Adrenal gland (tissue), 12 donors: ENCODE measurements around the gene CUL9. TPM values are rescaled to one million over a fixed set of nuclear protein-coding genes. Genes with fewer than 3 reads are reported as not detected.

ENCODE experiments used
- DNase-seq, 7 donors: peaks; one replicate each; pipeline ENCODE4 v3.0.0-alpha.2; 2019 to 2020
- H3K27ac ChIP-seq, 5 donors: fragments of 200-600 bp; sonication (generic) in 4 of 5; 1 replicate in 3 of 5; 2 replicates in 2 of 5; pipeline versions ENCODE4 v1.5.1 to v1.8.0; 2016 to 2020; ENCODE audit warnings: mild to moderate bottlenecking in 1 of 5
- H3K27me3 ChIP-seq: fragments of 200-600 bp; 2 replicates; pipeline ENCODE4 v1.8.0; 2021
- H3K36me3 ChIP-seq, 2 donors: fragments of 200-600 bp; replicated peaks in 1 of 2; 1 replicate in 1 of 2; 2 replicates in 1 of 2; pipeline versions ENCODE4 v1.5.1 to v1.8.0; 2018 to 2022
- H3K4me1 ChIP-seq, 2 donors: fragments of 200-600 bp; replicated peaks in 1 of 2; 1 replicate in 1 of 2; 2 replicates in 1 of 2; pipeline versions ENCODE4 v1.5.1 to v1.8.0; 2018 to 2021
- H3K4me3 ChIP-seq, 4 donors: fragments of 200-600 bp; sonication (generic) in 3 of 4; one replicate each; pipeline ENCODE4 v1.5.1; 2016 to 2018
- H3K9me3 ChIP-seq, 3 donors: fragments of 200-600 bp; sonication (generic) in 1 of 3; replicated peaks in 1 of 3; 1 replicate in 2 of 3; 2 replicates in 1 of 3; pipeline versions ENCODE4 v1.5.1 to v1.8.0; 2016 to 2021
- CTCF ChIP-seq, 6 experiments: fragments of 450-650 bp in 4 of 6; fragments of 200-600 bp in 2 of 6; sonication (generic) in 1 of 6; IDR thresholded peaks; 1 replicate in 5 of 6; 2 replicates in 1 of 6; pipeline versions ENCODE4 v1.5.1 to v1.8.0; 2016 to 2021; ENCODE audit warnings: antibody characterized with exemption in 6 of 6, mild to moderate bottlenecking in 2 of 6, moderate library complexity in 1 of 6
- POLR2A ChIP-seq, 2 donors: fragments of 450-650 bp; IDR thresholded peaks; one replicate each; pipeline ENCODE4 v1.6.1; 2017; ENCODE audit warnings: antibody characterized with exemption in 2 of 2, mild to moderate bottlenecking in 2 of 2, moderate library complexity in 1 of 2
- WGBS, 4 donors: extraction: QIAGEN DNeasy Blood & Tissue Kit in 2 of 4; methylation state at CpG; one replicate each; pipeline versions ENCODE4 v1.1.5 to v1.1.7; 2013 to 2017; 5-methylcytosine and 5-hydroxymethylcytosine counted together
- intact Hi-C, 2 donors: fragments of 100-400 bp; cut with DNase I; formaldehyde crosslinking; loops; one replicate each; pipeline versions ENCODE4 v1.14.1 to v1.15.0; 2022 to 2023
- polyA plus RNA-seq, 3 donors: library from polyadenylated mRNA; stranded (reverse); fragments of 200-250 nt in 2 of 3; fragments of 350-450 nt in 1 of 3; fragmentation: Illumina TruSeq in 1 of 3; extraction: RNeasy Lipid Tissue Mini Kit (QIAGEN cat#74804) in 1 of 3; gene quantifications; one replicate each; pipeline ENCODE4 v1.2.3, GENCODE V29; 2013 to 2014
- total RNA-seq, 9 donors: library from RNA; depleted of rRNA in 4 of 9; stranded (reverse); fragments of >200 nt in 4 of 9; fragments of 120-200 nt in 1 of 9; fragmentation: NEBNext Ultra II Directional in 1 of 9; extraction: Animal tissue kit (Norgen Biotek cat#: 25700) in 1 of 9; gene quantifications; one replicate each; pipeline versions ENCODE4 v1.1.0 to v1.2.4, GENCODE V29; 2013 to 2023
- donor health status: healthy with polysubstance abuse.
- donor health status: Bipolar disorder and iron deficiency.
- donor health status: DM: yes; HTN: yes; CAD: no.
- donor health status: DM: no; HTN: no; CAD: no.
- donor health status: DM: no; HTN: no; CAD: no.
- donor health status: DM: yes; HTN: yes; CAD: no.

The CUL9 gene
- total and polyA plus RNA-seq, 12 donors = 13.3 to 195 (median 33.8) TPM

- H3K4me3 ChIP-seq = no peak overlapping the region
- H3K27me3 ChIP-seq = no peaks in the 10 kb centered on the region
- TF ChIP-seq POLR2A (IDR thresholded peaks at IDR 0.05) = no peak
- no peak for TF ChIP-seq CTCF (IDR thresholded peaks at IDR 0.05)
- no peak for DNase-seq
- no peak overlapping the region for H3K27ac ChIP-seq
- H3K4me1 ChIP-seq = peaks cover 20 to 39% of the 10 kb centered on the region in 2 donors
- H3K9me3 ChIP-seq = no peaks in the 10 kb centered on the region
- intact Hi-C loops = no loop called here
- WGBS, 4 donors = 77 to 92% (median 87%) methylated on average over 7 to 12 of the region's 12 CpGs
- peaks cover 0 to 53% of the 10 kb centered on the region in 2 donors for H3K36me3 ChIP-seq
Measured at GRCh38 chr6:43178150-43178549, 3.8 kb upstream of the CUL9 start.

- Histone ChIP-seq H3K9me3 (no peaks in the 10 kb centered on the region), H3K4me3 (no peak overlapping the region), H3K27me3 (no peaks in the 10 kb centered on the region), H3K27ac (no peak overlapping the region), H3K4me1 (peaks cover 11 to 33% of the 10 kb centered on the region in 2 donors), H3K36me3 (peaks cover 0 to 53% of the 10 kb centered on the region in 2 donors)
- 85 to 91% (median 87%) methylated on average over 18 to 20 of the region's 20 CpGs for WGBS, 4 donors
- TF ChIP-seq CTCF (IDR thresholded peaks at IDR 0.05) (no peak), POLR2A (IDR thresholded peaks at IDR 0.05) (no peak)
- DNase-seq = no peak
- intact Hi-C loops = no loop called here
Measured at GRCh38 chr6:43178951-43179830, 2.8 kb upstream of the CUL9 start.

GRCh38 chr6:43180058-43180457, 1.9 kb upstream of the CUL9 start:
- DNase-seq = no peak

More at GRCh38 chr6:43180058-43180457, 1.9 kb upstream of the CUL9 start:
- peaks cover 8 to 33% of the 10 kb centered on the region in 2 donors for H3K4me1 ChIP-seq
- intact Hi-C loops = no loop called here
- WGBS, 4 donors = 74 to 83% (median 80%) methylated on average over 5 to 7 of the region's 7 CpGs
- no peaks in the 10 kb centered on the region for H3K27me3 ChIP-seq
- no peaks in the 10 kb centered on the region for H3K9me3 ChIP-seq
- H3K36me3 ChIP-seq = peaks cover 0 to 56% of the 10 kb centered on the region in 2 donors
- TF ChIP-seq POLR2A (IDR thresholded peaks at IDR 0.05) (no peak), CTCF (IDR thresholded peaks at IDR 0.05) (no peak)
- peak overlapping the region in 1 of 5 donors; percentile 19 for H3K27ac ChIP-seq
- no peak overlapping the region for H3K4me3 ChIP-seq
